Esophagus muscularis mucosa (tissue), 3 donors: ENCODE data around the gene THNSL1.

ENCODE experiments used
- POLR2AphosphoS5 ChIP-seq, 2 donors: sonication (generic); formaldehyde crosslinking; IDR thresholded peaks; one replicate each; pipeline ENCODE4 v1.6.1; 2017; ENCODE audit warnings: antibody characterized with exemption in 2 of 2
- TF ChIP-seq, protein P1 (sequence below), 3 experiments: fragments of 200-600 bp in 2 of 3; fragments of 450-650 bp in 1 of 3; sonication (generic) in 2 of 3; IDR thresholded peaks; one replicate each; pipeline ENCODE4 v1.5.1; 2017 to 2019; ENCODE audit warnings: antibody characterized with exemption in 3 of 3, mild to moderate bottlenecking in 2 of 3, moderate library complexity in 1 of 3

DNA sequence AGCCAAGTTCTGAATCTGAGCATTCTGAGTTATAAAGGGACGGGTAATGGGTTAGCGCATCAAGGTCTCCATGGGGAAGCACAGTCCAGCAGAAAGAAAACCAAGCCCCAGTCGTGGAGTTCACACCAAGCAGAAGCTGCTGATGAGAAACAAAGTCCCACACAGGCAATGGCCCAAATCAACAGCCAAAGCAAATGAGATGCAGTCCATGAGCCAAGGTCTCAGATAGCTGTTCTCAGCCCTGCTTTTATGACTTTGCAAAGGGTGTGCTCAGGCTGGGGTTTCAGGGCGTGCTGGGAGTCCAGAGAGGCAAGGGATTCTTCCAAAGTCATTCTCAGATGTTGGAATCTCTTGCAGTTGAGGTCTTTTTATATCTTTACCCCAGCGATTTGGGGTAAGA, 32.0 kb downstream of the THNSL1 start:
- TF ChIP-seq, protein P1, sequence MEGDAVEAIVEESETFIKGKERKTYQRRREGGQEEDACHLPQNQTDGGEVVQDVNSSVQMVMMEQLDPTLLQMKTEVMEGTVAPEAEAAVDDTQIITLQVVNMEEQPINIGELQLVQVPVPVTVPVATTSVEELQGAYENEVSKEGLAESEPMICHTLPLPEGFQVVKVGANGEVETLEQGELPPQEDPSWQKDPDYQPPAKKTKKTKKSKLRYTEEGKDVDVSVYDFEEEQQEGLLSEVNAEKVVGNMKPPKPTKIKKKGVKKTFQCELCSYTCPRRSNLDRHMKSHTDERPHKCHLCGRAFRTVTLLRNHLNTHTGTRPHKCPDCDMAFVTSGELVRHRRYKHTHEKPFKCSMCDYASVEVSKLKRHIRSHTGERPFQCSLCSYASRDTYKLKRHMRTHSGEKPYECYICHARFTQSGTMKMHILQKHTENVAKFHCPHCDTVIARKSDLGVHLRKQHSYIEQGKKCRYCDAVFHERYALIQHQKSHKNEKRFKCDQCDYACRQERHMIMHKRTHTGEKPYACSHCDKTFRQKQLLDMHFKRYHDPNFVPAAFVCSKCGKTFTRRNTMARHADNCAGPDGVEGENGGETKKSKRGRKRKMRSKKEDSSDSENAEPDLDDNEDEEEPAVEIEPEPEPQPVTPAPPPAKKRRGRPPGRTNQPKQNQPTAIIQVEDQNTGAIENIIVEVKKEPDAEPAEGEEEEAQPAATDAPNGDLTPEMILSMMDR (IDR thresholded peaks at IDR 0.05), result no peak
- no peak for TF ChIP-seq POLR2AphosphoS5 (IDR thresholded peaks at IDR 0.05)
